Pulmonary artery endothelial cell (primary cell): ENCODE results near the gene CDH13. TPM values are rescaled to one million over a fixed set of nuclear protein-coding genes. Genes with fewer than 3 reads are reported as not detected.

Source experiments
- DNase-seq: peaks from one replicate; pipeline ENCODE4 v3.0.0-alpha.2; 2011; ENCODE audit warnings: low read depth, low spot score
- total RNA-seq: library from RNA; depleted of rRNA; stranded (reverse); fragments of >200 nt; gene quantifications from 2 replicates; pipeline ENCODE4 v1.2.3, GENCODE V29; 2014

Gene CDH13
- total RNA-seq, 1 donor from 2014 or later: 62.3 TPM

DNA sequence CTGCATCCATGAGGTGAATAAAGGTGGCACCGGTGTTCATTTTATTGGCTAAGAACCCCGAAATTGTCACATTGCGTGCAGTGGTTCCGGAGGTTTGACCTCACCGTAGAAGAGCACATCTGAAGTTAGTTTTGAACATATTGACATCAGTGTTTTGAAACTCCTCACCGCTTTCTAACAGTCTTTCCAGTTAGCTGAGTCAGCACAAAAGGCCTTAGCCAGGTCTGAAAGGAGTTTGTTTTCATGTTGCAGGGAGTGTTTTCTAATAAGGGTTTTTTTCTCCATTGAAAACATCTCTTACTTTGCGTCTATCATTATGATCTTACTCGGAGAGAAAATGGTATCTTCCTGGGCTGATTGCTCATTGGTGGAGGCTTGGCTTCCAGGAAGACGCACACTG is 1006.5 kb downstream of the CDH13 start:
- no peak for DNase-seq

DNA sequence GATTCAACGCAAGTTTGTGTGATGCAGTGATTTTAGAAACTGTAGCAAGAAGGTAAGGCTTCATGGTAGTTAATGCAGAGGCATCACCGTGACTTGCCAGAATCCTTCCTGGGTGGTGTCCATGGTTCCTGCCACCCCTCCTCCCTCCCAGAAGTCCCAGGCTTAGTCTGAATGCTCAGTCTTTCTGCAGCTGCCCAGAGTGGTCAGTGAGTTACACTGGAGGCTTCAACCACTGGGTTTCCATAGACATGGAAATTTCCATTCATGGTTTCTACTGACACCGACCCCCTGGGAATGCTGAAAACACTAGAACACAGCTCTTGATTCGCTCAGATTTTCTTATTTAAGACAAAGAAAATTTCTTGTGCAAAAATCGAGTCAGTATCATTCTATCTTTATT is 1021.6 kb downstream of the CDH13 start:
- DNase-seq: no peak

DNA sequence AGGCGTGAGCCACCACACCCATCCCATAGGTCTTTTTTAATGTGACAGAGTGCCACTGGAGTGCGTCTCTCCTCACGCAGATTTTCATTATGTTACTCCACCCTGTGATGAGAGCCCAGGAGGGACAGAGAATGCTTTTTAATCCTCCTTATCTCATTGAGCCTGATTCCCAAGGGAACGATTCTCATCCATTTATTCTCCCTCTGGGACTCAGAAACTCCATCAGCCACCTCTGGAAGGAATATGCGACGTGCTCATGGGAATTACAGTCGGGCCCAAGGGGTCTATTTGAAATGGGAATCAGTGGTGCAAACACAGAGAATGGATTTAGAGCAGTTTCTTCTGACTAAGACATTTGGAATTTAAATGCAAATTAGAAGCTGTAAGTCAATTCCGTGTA is 1025.1 kb downstream of the CDH13 start:
- DNase-seq: no peak

GRCh38 chr16:83652943-83653342 is 1026.2 kb downstream of the CDH13 start:
- DNase-seq: no peak

DNA sequence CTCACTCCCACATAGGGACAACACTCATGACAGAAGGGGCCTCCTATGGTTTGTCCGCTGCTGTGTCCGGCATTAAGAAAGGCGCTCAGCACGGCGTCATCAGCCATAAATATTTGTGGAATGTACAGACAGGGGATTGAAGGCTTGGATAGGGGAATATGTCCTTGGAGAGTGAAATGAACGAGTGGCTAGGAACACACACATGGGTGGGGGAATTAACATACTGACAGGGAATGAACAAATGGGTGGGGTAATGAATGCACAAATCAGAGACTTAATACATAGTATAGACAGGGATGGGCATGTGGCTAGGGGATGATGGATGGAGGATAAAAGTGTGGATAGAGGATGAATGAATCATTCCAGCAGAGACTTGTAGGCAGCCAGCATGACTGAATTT is 1027.0 kb downstream of the CDH13 start:
- no peak for DNase-seq

GRCh38 chr16:83660282-83660681 is 1033.5 kb downstream of the CDH13 start:
- no peak for DNase-seq

DNA sequence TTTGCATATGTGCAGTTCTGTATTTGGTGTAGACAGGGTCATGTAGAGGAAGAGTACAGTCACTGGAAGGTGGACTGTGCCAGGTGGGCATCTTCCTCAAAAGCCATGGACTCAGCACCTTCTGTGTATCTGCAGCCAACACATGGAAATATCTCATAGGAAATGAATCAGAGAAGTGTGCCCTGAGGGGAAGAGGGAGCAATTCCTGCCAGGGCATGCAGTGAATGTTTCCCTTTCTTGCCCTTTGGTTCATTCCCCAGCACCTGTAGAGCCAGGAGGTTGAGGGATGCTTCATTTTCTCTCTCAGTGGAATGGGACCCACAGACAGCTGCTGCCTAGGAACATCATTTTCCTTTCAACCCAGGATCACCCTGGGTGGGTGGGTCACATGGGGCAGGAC is 1034.9 kb downstream of the CDH13 start:
- no peak for DNase-seq

- DNase-seq: no peak
These were observed 1039.7 kb downstream of the CDH13 start for GRCh38 chr16:83666449-83666848.

GRCh38 chr16:83669456-83669855 is 1042.7 kb downstream of the CDH13 start:
- DNase-seq: no peak

DNA sequence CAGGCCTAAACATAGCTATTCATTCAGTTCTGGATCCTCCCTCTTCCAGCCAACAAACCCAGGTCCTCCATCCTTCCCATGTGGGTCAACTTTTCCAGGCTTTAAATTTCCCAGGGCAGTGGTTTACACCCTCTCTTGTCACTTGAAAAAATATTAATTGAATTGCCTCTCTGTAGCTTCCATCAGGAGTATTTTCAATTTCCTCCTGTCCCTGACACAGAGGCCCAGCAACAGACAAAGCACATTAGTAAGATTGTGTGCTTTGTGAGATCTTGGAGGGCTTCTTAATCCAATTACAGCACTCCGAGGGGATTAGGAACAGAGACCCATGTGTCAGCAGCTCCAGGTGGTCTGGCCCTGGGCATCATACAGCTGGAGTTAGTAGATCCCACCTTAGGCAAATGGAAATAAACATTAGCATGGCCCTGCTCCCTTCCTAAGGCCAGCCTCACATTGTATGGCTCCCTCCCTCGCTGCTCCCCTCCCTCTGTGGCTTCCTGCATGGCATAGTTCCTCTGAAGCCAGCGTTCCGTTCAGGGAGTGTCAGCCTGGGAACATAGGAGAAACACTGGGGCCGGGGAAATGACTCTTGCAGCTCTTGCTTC is 1048.3 kb downstream of the CDH13 start:
- DNase-seq: no peak

GRCh38 chr16:83676086-83676485 is 1049.3 kb downstream of the CDH13 start:
- no peak for DNase-seq

GRCh38 chr16:83680980-83681379 is 1054.2 kb downstream of the CDH13 start:
- no peak for DNase-seq

- DNase-seq: no peak
These were observed 1054.7 kb downstream of the CDH13 start for GRCh38 chr16:83681381-83681956.

DNA sequence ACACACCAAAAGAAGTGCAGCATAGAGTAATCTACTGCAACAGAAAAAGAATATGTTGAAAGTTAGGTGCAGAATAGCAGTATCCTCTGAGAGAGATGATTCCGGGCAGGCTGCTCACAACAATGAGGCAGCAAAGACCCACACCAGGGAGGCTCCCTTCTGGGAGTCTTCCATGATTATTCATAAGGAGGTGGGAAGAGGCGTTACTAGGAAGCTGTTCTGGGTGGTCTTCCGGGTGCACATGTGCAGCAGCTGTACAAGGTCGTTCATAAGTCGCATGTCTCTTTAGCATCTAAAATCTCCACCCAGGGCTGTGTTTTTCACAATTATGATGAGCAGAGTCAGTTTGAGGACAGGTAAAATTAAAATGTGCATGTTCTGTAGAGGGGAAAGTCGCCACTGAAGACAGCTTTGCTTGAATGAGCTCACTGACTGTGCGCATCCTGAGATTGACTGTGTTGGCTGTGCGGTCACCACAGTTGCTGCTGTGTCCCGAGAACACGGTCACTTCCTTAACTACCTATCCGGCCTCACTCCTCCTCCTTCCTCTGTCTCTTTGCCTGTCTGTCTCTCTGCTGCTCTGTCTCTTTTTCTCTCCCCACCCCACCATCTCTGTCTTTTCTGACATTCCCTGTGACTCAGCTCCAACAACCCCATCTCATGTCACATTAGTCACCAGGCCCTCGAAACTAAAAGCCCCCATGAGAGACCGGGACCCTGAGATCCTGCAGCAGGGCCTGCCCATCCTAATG is 1055.5 kb downstream of the CDH13 start:
- DNase-seq: no peak

- no peak for DNase-seq
These were observed 1056.1 kb downstream of the CDH13 start for GRCh38 chr16:83682868-83683235.

- DNase-seq: no peak
These were observed 1058.9 kb downstream of the CDH13 start for GRCh38 chr16:83685615-83686165.

DNA sequence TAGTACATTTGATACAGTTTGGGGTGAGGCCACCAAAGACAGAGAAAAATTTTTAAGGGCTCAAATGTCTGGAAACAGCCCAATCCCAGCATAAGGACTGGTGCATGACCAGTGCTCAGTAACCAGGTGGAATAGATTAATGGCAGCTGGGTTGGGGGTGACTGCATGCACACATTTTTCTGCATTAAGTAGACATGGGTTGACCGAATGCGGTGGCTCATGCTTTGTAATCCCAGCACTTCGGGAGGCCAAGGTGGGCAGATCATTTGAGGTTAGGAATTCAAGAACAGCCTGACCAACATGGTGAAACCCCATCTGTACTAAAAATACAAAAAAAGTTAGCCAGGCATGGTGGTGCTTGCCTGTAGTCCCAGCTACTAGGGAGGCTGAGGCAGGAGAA is 1060.0 kb downstream of the CDH13 start:
- no peak for DNase-seq

GRCh38 chr16:83689385-83689831 is 1062.6 kb downstream of the CDH13 start:
- no peak for DNase-seq

GRCh38 chr16:83692224-83692623 is 1065.5 kb downstream of the CDH13 start:
- no peak for DNase-seq

- no peak for DNase-seq
These were observed 1072.2 kb downstream of the CDH13 start for GRCh38 chr16:83698964-83699363.

DNA sequence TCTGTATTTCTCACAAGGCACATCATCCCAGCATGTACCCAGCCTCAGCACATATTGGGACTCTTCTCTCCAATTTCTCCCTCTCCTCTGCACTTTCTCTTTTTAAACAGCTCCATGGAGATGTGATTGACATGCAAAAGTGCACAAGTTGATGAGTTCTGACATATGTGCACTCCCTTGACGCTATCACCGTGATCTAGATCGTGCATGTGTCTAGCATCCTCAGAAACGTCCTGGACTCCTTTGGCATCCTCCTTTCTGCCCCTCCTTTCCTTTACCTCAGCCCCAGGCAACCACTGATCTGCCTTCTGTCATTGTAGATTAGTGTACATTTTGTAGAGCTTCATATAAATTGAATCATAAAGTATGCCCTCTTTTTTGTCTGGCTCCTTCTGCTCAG is 1073.0 kb downstream of the CDH13 start:
- DNase-seq: no peak

- DNase-seq: no peak
These were observed 1074.1 kb downstream of the CDH13 start for GRCh38 chr16:83700918-83701317.

- no peak for DNase-seq
These were observed 1074.7 kb downstream of the CDH13 start for GRCh38 chr16:83701494-83701893.
